Large intestine (tissue), 3 donors: Measurements from ENCODE around the gene NFU1. TPM values are rescaled to one million over a fixed set of nuclear protein-coding genes. Genes with fewer than 3 reads are reported as not detected.
A peak's percentile ranks its signal among the peaks of the same experiment; 100 is the strongest.

Source experiments
- DNase-seq, 2 donors: peaks; one replicate each; pipeline versions ENCODE4 v3.0.0 to v3.0.0-alpha.2; 2013
- H3K27ac ChIP-seq: one replicate; pipeline ENCODE4 v1.5.1; 2013; ENCODE audit warnings: low read length
- H3K27me3 ChIP-seq: 2 replicates; pipeline ENCODE4 v1.6.1; 2013; ENCODE audit warnings: low read length; ENCODE audit not compliant: control insufficient read depth, insufficient read depth
- H3K36me3 ChIP-seq: 2 replicates; pipeline ENCODE4 v1.6.1; 2013; ENCODE audit warnings: low read length; ENCODE audit not compliant: control insufficient read depth, insufficient read depth
- H3K4me1 ChIP-seq: one replicate; pipeline ENCODE4 v1.6.1; 2013; ENCODE audit warnings: low read length; ENCODE audit not compliant: control insufficient read depth, insufficient read depth
- H3K4me3 ChIP-seq: one replicate; pipeline ENCODE4 v1.5.1; 2013; ENCODE audit warnings: low read length
- H3K9me3 ChIP-seq: one replicate; pipeline ENCODE4 v1.6.1; 2013; ENCODE audit warnings: mild to moderate bottlenecking, low read depth, low read length, moderate library complexity; ENCODE audit not compliant: control insufficient read depth
- WGBS: methylation state at CpG from one replicate; pipeline ENCODE4 v1.1.5; 2013; ENCODE audit warnings: low lambda C conversion rate; ENCODE audit not compliant: insufficient coverage; 5-methylcytosine and 5-hydroxymethylcytosine counted together
- polyA plus RNA-seq: library from polyadenylated mRNA; unstranded; fragments of 120-200 nt; gene quantifications from one replicate; pipeline ENCODE4 v1.2.1, GENCODE V29; 2013

NFU1 gene
- polyA plus RNA-seq, 1 donor: 52.9 TPM

DNA sequence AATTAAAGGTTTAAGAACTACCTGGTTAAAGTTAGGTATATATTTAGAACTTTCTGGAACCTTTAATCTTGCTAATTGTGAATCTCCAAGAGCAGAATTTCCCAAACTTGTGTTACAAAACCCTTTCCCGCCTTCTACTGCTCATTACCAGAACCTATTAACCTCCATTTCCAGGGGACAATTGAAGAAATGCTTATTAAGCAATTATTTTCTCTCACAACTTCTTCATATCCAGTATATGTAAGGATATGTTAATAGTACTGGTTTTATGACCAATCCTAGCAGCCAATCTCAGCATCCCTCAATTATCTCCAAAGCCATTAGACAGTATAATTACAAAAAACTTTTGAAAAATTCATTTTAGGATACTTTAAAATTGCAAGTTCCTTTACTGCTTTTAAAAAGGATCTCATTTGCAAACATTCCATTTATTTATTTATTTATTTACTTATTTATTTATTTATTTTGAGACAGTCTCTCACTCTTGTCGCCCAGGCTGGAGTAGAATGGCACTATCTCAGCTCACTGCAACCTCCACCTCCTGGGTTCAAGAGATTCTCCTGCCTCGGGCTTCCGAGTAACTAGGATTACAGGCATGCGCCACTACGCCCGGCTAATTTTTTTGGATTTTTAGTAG, 53.9 kb downstream of the NFU1 start:
- Histone ChIP-seq H3K36me3 (peaks cover 5% of the 10 kb centered on the region), H3K4me3 (no peak overlapping the region)

DNA sequence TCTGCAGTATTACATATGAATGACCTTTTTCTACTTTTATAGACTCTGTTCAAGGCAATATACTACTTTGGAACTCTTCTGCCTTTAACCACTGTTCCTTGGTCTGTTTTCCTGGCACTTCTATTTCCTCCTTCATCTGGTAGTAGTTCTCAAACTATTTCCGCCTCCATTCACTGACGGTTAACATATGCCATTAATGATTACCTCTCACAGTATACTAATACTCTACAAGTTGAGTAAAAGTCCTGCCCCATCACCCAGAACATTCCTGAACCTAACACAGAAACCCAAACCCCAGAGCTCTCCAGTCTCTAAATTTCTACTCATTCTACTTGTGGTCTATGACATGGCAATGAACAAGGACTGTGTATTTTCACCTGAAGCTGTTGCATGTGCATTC, 54.7 kb downstream of the NFU1 start:
- DNase-seq: peak; percentile 33 to 77
- Histone ChIP-seq H3K27ac (peak overlapping the region; percentile 80), H3K9me3 (peaks cover 2% of the 10 kb centered on the region), H3K27me3 (no peaks in the 10 kb centered on the region), H3K36me3 (peaks cover 7% of the 10 kb centered on the region), H3K4me3 (no peak overlapping the region), H3K4me1 (peaks cover 15% of the 10 kb centered on the region)
- WGBS: no CpG with 5 or more reads among the region's 2 CpGs

More for the DNA sequence above, 53.9 kb downstream of the NFU1 start:
- Histone ChIP-seq H3K27me3 (no peaks in the 10 kb centered on the region), H3K9me3 (peaks cover 2% of the 10 kb centered on the region), H3K4me1 (peaks cover 21% of the 10 kb centered on the region), H3K27ac (peak overlapping the region; percentile 80)
- no peak for DNase-seq
- WGBS: no CpG with 5 or more reads among the region's 7 CpGs

DNA sequence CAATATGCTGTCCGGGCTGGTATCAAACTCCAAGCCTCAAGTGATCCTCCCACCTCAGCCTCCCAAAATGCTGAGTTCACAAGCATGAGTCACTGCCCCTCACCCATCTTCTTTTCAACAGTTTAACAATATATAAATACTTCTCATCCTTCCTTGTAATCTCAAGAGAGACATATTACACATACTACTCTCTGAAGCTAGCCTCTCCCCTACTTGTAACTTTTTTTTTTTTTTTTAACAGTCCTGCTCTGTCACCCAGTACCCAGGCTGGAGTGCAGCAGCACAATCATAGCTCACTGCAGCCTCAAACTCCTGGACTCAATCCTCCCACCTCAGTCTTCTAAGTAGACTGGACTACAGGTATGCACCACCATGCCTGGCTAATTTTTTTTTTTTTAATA, 55.9 kb downstream of the NFU1 start:
- DNase-seq: no peak
- Histone ChIP-seq H3K9me3 (no peaks in the 10 kb centered on the region), H3K36me3 (peaks cover 10% of the 10 kb centered on the region), H3K4me3 (no peak overlapping the region), H3K27me3 (no peaks in the 10 kb centered on the region), H3K27ac (no peak overlapping the region), H3K4me1 (peaks cover 15% of the 10 kb centered on the region)
- 100% methylated on average over 1 of the region's 1 CpG for WGBS

DNA sequence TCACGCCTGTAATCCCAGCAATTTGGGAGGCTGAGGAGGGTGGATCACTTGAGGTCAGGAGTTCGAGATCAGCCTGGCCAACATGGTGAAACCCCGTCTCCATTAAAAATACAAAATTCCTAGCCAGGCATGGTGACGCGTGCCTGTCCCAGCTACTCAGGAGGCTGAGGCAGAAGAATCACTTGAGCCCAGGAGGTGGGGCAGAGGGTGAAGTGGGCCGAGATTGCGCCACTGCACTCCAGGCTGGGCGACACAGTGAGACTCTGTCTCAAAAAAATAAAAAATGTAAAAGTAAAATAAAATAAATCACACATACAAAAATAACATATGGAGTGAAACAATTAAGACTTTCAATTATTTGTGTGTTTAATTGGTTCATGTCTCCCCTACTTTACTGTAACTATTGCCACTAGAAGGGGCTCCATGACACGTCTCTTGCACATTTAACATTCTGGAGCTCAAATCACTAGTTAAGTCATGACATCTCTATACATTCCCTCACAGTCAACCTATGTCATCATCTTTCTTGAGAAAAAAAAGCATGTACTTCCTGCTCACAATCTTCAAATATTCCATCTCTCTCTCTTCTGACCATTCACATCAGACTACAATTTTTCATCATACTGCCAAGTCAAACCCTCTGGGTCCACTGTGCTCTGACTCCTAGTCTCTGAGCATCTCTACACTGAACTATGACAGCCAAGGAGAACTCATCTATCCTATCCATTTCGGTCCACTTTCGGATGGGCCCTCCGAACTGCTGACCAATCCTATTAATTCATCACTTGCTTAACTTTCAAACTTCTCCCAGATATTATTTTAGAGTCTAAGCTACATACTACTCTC, 56.9 kb downstream of the NFU1 start:
- 100% methylated on average over 4 of the region's 12 CpGs for WGBS
- no peak overlapping the region for H3K27ac ChIP-seq

DNA sequence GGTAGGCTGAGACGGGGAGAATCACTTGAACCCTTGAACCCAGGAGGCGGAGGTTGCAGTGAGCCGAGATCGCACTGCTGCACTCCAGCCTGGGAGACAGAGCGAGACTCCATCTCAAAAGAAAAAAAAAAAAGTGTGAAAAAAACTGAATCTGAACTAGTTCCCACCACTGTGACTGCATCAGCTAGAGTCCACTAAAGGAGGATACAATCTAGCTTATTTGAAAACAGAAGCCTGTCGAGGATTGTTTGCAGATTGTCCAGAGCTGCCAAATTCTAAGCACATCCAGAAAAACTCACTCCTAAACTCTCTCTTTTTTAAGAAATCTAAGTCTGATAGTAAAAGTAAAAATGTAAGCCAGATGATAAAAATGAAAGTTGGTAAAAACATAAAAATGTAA, 60.8 kb downstream of the NFU1 start:
- H3K9me3 ChIP-seq: no peaks in the 10 kb centered on the region
- H3K36me3 ChIP-seq: peaks cover 25% of the 10 kb centered on the region
- WGBS: no CpG with 5 or more reads among the region's 6 CpGs
- no peak for DNase-seq
- no peak overlapping the region for H3K27ac ChIP-seq
- H3K4me1 ChIP-seq: no peaks in the 10 kb centered on the region
- H3K4me3 ChIP-seq: no peak overlapping the region
- no peaks in the 10 kb centered on the region for H3K27me3 ChIP-seq

More for the DNA sequence above, 56.9 kb downstream of the NFU1 start:
- DNase-seq: no peak
- H3K4me3 ChIP-seq: no peak overlapping the region
- no peaks in the 10 kb centered on the region for H3K9me3 ChIP-seq
- peaks cover 15% of the 10 kb centered on the region for H3K4me1 ChIP-seq
- peaks cover 11% of the 10 kb centered on the region for H3K36me3 ChIP-seq
- no peaks in the 10 kb centered on the region for H3K27me3 ChIP-seq

DNA sequence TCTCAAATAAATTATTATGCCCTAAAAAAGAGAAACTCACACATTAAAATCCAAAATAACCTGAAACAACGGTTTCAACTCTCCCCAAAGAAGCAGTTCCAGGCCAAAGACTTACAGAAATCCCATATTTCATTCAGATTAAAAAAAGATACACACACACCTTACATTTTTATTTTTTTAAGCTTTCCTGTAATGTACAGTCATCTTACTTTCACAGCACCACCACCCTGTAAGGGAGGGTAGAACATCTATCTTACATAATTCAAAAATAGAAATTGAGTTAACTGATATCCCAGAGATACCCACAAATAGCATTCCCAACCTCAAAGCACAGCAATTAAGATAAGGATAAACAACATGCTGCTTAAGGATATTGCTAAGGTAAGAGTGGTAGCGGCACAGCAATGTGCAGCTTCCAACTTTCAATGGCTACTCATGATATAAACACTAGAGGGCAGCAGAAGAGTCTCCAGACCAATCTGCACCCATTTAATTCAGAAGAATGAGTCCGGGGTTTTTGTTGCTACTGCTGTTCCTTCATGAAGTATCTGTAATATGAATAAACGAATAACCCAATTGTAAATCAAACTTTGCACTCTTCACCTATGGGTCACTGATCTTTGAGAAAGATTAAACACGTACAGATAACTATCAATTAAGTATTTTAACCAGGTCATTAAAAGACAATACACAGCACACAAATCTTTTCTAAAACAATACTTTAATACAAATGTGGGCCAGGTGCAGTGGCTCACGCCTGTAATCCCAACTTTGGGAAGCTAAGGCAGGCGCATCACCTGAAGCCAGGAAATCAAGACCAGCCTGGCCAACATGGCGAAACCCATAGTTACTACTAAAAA, 61.5 kb downstream of the NFU1 start:
- no peaks in the 10 kb centered on the region for H3K27me3 ChIP-seq
- H3K9me3 ChIP-seq: no peaks in the 10 kb centered on the region
- H3K4me1 ChIP-seq: no peaks in the 10 kb centered on the region
- peaks cover 32% of the 10 kb centered on the region for H3K36me3 ChIP-seq
- no peak overlapping the region for H3K27ac ChIP-seq
- 60% methylated on average over 2 of the region's 8 CpGs for WGBS
- DNase-seq: peak; percentile 24 to 27
- no peak overlapping the region for H3K4me3 ChIP-seq

DNA sequence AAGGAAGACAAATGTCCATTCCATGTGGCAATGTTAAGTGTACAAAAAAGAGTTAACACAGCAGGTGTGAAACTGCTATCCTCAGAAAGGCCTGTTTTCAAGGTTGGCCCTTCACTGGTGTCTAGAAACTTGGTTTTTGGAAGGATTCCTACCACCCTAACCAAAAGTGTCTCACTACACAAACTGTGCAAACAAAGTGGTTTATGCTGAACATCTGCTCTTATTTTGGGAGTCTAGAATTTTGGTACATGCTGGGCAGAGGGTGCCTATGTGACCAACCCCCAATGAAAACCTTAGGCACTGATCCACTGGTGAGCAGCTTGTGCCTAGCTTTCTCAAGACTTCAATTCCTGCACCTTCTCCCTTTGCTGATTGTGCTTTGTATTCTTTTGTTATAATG, 64.5 kb downstream of the NFU1 start:
- no peak overlapping the region for H3K4me3 ChIP-seq
- H3K27me3 ChIP-seq: no peaks in the 10 kb centered on the region
- no peaks in the 10 kb centered on the region for H3K9me3 ChIP-seq
- no peak for DNase-seq
- no peaks in the 10 kb centered on the region for H3K4me1 ChIP-seq
- H3K36me3 ChIP-seq: peaks cover 50% of the 10 kb centered on the region
- no peak overlapping the region for H3K27ac ChIP-seq

DNA sequence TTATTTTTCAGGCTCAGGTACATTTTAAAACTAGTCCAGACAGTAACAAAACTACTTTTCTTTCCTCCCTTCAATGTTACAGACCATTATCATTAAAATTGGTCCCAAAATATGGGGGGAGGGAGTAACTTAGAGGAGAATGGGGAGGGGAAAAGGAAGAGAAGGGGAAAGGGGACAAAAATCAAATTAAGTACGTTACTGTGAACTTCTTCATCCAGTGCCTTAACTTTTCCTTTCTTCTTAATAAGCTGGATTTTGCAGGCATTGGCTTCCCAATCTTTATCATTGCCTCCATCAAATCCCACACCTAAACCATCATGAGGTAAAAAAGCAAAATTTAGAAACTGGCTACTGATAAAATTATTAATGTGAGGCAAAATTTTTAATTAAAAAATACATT, 67.4 kb downstream of the NFU1 start:
- H3K4me1 ChIP-seq: no peaks in the 10 kb centered on the region
- no peak overlapping the region for H3K27ac ChIP-seq
- H3K36me3 ChIP-seq: peaks cover 55% of the 10 kb centered on the region
- no peaks in the 10 kb centered on the region for H3K27me3 ChIP-seq
- no peak overlapping the region for H3K4me3 ChIP-seq
- H3K9me3 ChIP-seq: no peaks in the 10 kb centered on the region
- no CpG with 5 or more reads among the region's 1 CpG for WGBS
- DNase-seq: no peak

DNA sequence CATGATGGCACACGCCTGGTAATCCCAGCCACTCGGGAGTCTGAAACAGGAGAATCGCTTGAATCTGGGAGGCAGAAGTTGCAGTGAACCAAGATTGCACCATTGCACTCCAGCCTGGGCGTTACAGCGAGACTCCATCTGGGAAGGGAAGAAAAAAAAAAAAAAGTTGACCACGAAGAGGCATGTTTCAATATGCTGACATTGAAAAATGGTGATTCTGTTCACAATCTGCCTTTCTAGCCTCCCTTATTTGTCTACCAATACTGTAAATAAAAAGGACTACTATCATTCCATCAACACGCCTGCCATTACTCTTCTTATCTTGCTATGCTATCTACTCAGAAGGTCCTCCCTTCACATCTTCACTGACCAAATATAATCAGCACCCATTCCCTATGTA, 68.6 kb downstream of the NFU1 start:
- Histone ChIP-seq H3K36me3 (peaks cover 60% of the 10 kb centered on the region), H3K9me3 (no peaks in the 10 kb centered on the region), H3K4me1 (no peaks in the 10 kb centered on the region), H3K4me3 (no peak overlapping the region), H3K27me3 (no peaks in the 10 kb centered on the region), H3K27ac (no peak overlapping the region)
- DNase-seq: no peak
- 100% methylated on average over 1 of the region's 7 CpGs for WGBS

DNA sequence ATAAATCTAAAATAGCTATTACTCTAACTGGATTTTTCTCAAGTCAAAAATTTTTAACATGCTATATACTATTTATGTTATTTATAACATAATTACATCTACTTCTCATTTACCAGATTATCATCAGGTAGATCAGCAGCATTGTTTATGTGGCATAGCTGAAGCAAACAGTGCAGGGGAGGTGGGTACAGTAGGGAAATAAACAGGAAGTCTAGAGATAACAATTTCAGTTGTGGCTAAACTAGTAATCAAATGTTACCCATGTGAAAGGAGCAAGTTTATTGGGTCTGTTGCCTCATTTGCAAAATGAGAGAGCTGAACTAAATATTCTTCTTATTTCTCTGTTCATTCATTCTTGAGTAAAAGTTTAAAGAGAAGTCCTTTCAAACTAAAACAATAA, 77.9 kb downstream of the NFU1 start:
- no peak for DNase-seq
- Histone ChIP-seq H3K27me3 (no peaks in the 10 kb centered on the region), H3K36me3 (peaks cover 81% of the 10 kb centered on the region), H3K27ac (no peak overlapping the region), H3K4me3 (no peak overlapping the region), H3K4me1 (no peaks in the 10 kb centered on the region), H3K9me3 (no peaks in the 10 kb centered on the region)
